CD4-positive, alpha-beta T cell treated with Interleukin-15 for 4 hours (primary cell): ENCODE data around the gene ITGA8.
"Not testable (repeated sequence)": the region's sequence is repeated elsewhere in the genome, so short reads cannot be mapped to it uniquely, and the experiment has no call there.

Experiments used
- DNase-seq: peaks from one replicate; pipeline ENCODE4 v3.0.0-alpha.2; 2020; ENCODE audit warnings: low spot score

Gene ITGA8

GRCh38 chr10:15609246-15609645 lies 110.5 kb downstream of the ITGA8 start:
- no peak for DNase-seq

- no peak for DNase-seq
Observed at GRCh38 chr10:15606377-15606776, 113.3 kb downstream of the ITGA8 start.

GRCh38 chr10:15605740-15606369 lies 113.9 kb downstream of the ITGA8 start:
- no peak for DNase-seq

GRCh38 chr10:15603446-15604011 lies 116.2 kb downstream of the ITGA8 start:
- no peak for DNase-seq

- no peak for DNase-seq
Observed at GRCh38 chr10:15601819-15602218, 117.9 kb downstream of the ITGA8 start.

GRCh38 chr10:15595260-15595659 lies 124.5 kb downstream of the ITGA8 start:
- DNase-seq: no peak

- DNase-seq: no peak
Observed at GRCh38 chr10:15591937-15592336, 127.8 kb downstream of the ITGA8 start.

- no peak for DNase-seq
Observed at GRCh38 chr10:15591431-15591830, 128.3 kb downstream of the ITGA8 start.

GRCh38 chr10:15588635-15589508 lies 130.8 kb downstream of the ITGA8 start:
- no peak for DNase-seq

- no peak for DNase-seq
Observed at GRCh38 chr10:15588151-15588550, 131.6 kb downstream of the ITGA8 start.

GRCh38 chr10:15587271-15587670 lies 132.5 kb downstream of the ITGA8 start:
- no peak for DNase-seq

- DNase-seq: peak; percentile 2
Observed at GRCh38 chr10:15585303-15585715, 134.4 kb downstream of the ITGA8 start.

- DNase-seq: not testable (repeated sequence)
Observed at GRCh38 chr10:15582972-15583371, 136.8 kb downstream of the ITGA8 start.

- DNase-seq: no peak
Observed at GRCh38 chr10:15579605-15580004, 140.1 kb downstream of the ITGA8 start.

GRCh38 chr10:15572531-15573045 lies 147.1 kb downstream of the ITGA8 start:
- no peak for DNase-seq

- DNase-seq: no peak
Observed at GRCh38 chr10:15571575-15571974, 148.1 kb downstream of the ITGA8 start.

GRCh38 chr10:15570738-15571339 lies 148.9 kb downstream of the ITGA8 start:
- no peak for DNase-seq

GRCh38 chr10:15567952-15568351 lies 151.8 kb downstream of the ITGA8 start:
- DNase-seq: no peak

- no peak for DNase-seq
Observed at GRCh38 chr10:15563246-15563645, 156.5 kb downstream of the ITGA8 start.

- no peak for DNase-seq
Observed at GRCh38 chr10:15562578-15562977, 157.1 kb downstream of the ITGA8 start.

- DNase-seq: no peak
Observed at GRCh38 chr10:15562116-15562515, 157.6 kb downstream of the ITGA8 start.

GRCh38 chr10:15558136-15558535 lies 161.6 kb downstream of the ITGA8 start:
- DNase-seq: no peak
